ENCODE data around the gene NHLRC4. TPM values are rescaled to one million over a fixed set of nuclear protein-coding genes. Genes with fewer than 3 reads are reported as not detected.
A peak's percentile ranks its signal among the peaks of the same experiment; 100 is the strongest.

Gene NHLRC4
- total RNA-seq, 1 experiment from 2014 or later = not detected

DNA sequence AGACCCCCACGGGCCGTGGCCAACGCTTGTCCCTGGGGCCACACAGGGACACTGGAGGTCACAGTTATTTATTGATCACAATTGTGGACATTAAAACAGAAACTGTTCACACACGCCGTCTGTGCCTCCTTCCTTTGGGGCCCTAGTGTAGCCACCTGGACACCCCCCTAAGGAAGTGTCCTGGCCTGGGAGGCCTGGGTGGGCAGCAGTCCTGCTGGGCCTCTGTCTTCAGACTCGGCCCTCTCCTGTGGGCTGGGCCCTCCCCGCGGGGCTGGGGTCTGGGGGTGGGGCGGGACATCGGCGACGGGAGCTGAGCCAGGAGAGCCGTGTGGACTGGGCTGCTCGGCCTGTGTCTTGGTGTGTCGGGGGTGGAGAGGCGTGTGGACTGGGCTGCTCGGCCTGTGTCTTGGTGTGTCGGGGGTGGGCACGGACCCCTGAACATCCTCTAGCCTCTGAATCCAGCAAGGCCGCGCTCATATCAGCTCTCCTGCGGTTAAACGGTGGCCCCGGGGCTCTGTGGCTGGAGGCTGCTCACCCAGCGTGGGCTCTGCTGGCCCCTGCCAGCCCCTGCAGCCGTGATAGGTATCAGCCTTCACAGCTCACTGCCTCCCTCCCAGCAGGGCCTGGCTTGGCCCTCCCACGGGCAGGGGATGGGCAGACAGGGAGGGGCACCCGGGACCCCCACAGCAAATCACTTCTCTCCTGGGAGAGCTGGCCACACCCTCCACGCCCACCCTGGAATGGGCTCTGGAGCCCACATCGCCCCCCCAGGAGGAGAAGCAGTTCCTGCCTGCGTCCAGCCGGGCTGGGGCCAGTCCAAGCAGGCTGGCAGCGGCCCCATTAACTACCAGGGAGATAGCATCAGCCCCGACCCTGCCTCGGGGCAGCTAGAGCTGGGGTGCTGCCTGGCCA, 1.1 kb upstream of the NHLRC4 start:
- DNase-seq (ENCODE audit: low spot score) = no peak

GRCh38 chr16:567373-568256, 810 bp downstream of the NHLRC4 start:
- DNase-seq (ENCODE audit: low spot score) = no peak

GRCh38 chr16:568401-569258, 1.8 kb downstream of the NHLRC4 start:
- DNase-seq (ENCODE audit: low spot score) = no peak

DNA sequence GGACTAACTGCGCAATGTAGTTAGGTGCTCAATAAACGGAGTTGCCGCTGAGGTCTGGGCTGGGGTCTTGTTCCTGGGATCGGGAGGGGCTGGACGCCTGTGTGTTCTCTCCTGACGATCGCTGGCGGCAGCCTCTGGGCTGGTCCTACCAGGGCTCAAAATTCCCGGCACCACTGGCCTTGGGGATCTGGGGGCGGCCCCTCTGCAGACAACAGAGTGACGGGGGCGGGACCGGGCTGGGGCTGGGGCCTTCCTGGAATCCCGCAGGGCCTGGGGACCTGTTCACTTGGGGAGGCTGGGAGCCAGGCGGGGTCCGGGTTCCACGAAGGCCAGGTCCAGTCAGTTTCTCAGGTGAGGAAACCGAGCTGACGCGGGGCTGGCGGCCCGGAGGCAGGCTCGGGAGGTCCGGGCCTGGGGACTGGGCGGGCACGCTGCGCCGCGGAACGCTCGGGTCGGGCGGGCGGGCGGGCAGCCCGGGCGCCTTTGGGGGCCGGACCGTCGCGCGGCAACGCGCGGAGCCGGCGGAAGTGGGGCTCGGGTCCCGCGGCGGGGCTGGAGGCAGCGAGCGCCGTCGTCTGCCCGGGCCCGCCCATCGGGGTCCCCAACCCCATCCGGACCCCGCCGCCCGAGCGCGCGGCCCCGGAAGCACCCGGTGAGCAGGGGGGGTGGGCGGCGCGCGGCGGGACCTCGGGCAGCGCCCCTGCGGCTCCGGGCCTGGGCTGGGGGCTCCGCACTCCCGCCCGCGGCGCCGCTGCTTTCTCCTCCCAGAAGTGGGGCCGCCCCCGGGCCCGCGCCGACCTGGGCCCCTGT, 2.8 kb downstream of the NHLRC4 start, which contains the start of gene PIGQ:
PIGQ (plus strand) TSS at position 524 of the 810 bp plus-strand sequence. CDS start 4,107 bp downstream, outside the sequence.
- peak; percentile 40 for DNase-seq (ENCODE audit: low spot score)

DNA sequence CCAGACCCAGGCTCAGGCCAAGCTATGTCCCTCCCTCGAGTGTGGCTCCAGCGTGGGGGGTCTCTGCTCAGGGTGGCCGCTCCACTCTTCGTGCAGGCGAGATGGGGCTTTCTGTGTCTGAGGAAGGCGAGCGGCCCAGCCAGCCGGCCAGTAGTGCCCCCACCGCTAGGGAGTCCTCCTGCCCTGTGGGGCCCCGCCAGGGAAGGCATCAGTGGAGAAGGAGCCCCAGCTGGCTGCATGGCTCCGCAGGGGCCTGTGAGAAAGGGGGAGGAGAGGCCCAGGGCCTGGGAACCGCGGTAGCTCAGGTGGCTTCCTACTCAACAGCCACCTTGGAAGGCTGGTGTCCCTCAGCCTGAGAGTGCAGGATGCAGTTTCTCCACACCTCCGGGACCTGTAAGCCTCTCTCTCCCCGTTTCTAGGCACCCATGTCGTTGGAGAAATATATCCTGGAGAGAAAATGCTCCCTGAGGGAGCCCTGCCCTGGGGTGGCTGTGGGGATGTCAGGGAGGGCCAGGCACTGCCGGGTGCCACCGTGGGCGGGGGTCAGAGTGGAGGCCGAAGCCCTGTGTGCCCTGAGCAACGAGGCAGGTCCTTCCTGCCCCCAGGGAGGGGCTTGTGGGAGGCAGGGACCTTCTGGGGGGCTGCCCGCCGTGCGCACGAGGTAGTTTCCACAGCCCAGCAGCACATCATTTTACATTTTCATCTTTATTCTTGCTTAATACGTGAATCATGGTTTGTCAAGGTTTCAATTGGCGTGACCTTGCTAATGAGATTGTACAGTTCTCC, 6.3 kb downstream of the NHLRC4 start:
- DNase-seq (ENCODE audit: low spot score) = no peak

- DNase-seq (ENCODE audit: low spot score) = no peak
Observed at GRCh38 chr16:574021-574760, 7.4 kb downstream of the NHLRC4 start.

DNA sequence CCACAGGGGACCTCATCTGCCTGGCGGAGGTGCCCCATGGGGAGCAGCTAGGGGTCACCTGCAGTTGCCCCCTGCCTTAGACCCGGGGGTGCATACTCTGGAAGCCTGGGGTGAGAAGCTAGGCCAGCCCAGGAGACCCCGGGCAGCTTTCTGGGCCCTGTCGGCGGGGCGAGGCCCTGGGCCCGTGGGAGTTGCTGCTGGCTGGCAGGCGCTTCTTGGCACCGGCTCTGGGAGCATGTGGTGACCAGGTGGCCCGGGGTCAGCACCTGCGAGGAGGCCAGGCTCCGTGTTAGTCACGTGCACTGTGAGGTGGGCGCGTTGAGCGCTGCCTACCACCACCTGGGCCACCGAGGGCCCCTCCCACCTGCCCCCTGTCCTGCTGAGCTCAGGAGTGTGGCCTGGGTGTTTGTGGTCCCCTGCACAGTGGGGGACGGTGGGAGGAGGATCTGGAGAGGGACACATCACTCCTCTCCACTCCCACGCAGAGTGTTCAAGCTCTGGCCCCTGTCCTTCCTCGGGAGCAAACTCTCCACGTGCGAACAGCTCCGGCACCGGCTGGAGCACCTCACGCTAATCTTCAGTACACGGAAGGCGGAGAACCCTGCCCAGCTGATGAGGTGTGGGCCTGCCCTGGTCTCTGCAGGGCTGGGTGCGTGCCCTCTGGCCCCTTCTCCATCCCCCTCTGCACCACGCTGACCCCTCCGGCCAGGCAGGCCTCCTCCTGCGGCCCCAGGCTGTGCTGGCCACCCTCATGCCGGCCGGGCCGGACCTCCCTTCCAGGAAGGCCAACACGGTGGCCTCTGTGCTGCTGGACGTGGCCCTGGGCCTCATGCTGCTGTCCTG, 8.8 kb downstream of the NHLRC4 start:
- no peak for DNase-seq (ENCODE audit: low spot score)

DNA sequence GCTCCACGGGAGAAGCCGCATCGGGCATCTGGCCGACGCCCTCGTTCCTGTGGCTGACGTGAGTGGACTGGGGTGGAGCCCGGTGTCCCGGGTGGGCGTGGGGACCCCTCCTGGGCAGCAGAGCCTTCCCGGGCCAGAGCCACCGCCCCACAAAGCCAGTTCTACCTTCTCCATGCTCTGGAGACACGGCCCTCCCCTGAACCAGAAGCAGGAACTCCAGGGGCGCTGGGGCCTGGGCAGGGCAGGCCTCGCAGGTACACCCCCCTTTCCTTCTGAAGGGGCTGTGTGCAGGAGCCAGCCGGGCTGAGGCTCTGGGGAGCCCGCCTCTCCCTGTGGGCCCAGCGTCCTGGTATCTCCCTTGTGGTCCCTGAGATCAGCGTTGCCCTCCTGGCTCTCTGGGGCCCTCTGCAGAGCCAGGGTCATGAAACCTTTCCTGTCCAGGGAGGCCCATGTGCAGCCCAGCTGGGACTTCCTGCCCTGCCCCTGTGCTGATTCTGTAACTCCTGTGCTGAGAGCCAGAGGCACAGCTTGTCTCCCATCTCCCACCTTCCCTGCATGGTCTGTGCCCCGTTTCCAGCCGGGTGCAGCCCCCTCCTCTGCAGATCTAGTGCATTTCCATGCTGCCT, 9.5 kb downstream of the NHLRC4 start:
- no peak for DNase-seq (ENCODE audit: low spot score)

- no peak for DNase-seq (ENCODE audit: low spot score)
Observed at GRCh38 chr16:576823-577201, 10.0 kb downstream of the NHLRC4 start.

GRCh38 chr16:577796-578195, 11.0 kb downstream of the NHLRC4 start:
- no peak for DNase-seq (ENCODE audit: low spot score)

DNA sequence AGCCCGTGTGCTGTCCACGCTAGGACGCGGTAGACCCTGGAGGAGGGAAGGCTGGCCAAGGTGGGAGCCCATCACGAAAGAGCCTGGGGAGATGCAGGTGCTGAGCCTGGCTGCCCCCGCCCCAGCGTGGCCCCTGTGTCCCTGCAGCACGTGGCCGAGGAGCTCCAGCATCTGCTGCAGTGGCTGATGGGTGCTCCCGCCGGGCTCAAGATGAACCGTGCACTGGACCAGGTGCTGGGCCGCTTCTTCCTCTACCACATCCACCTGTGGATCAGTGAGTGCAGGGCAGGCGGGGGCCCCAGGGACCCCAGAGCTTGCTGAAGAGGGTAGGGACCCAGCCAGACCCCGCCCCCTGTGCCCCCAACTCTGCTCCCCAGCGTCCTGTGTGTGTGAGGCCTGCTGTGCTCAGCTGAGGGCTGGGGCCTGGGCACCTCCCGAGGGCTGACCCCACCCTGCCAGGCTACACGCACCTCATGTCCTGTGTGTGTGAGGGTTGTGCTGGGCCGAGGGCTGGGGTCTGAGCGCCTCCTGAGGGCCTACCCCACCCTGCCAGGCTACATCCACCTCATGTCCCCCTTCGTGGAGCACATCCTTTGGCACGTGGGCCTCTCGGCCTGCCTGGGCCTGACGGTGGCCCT, 11.5 kb downstream of the NHLRC4 start:
- DNase-seq (ENCODE audit: low spot score) = no peak

- DNase-seq (ENCODE audit: low spot score) = no peak
Observed at GRCh38 chr16:578870-579405, 12.1 kb downstream of the NHLRC4 start.

DNA sequence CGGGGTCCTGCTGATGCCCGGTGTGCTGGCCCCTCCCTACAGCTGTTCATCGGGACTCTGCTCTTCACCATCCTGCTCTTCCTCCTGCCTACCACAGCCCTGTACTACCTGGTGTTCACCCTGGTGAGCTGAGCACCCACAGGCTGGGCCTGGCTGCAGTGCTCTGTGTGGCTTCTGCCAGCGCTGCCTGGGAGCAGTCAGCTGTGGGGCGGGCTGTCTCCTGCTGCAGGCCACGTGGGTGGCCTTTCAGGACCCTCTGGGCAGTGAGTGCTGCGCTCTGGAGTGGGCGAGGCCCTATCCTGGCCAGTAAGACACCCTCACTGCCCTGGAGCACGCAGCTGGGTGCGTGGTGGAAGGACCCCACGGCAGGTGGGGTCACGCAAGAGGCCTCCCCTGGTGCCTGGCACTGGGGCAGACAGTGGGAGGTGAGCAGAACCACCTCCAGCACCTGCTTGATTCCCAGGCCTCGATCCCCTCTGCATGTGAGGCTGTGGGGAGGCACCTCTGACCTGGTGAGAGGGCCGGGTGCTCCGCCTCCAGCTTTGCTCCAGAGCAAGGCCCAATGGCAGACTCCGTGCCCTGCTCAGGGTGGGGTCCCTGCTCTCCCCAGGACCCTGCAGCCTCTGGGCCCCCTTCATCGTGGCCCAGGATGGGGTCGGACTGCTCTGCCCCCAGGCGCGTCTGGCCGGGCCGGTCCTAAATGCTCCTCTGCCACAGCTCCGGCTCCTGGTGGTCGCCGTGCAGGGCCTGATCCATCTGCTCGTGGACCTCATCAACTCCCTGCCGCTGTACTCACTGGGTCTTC, 13.5 kb downstream of the NHLRC4 start:
- DNase-seq (ENCODE audit: low spot score) = no peak

DNA sequence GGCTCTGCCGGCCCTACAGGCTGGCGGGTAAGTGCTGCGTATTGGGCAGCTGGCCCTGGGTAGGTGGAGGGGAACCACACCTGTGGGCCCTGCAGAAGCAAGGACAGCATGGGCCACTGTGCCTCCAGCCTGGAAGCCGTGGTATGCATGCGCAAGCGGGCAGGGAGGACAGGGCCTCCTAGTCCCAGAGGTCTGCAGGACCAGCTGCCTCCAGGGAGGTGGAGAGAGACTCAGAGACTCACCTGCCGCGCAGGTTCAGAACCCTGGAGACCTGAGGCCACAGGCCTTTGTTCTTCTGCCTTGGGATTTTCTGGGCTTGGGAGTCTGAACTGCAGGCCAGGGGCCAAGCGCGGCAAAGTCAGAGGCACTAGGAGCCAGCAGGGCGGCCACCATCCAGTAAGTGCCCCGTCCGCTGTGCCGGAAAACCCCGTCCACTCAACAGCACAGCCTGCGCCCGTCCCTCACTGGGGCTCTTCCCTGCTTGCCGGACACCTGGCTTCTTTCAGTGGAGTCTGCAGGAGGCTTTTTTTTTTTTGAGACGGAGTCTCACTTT, 14.2 kb downstream of the NHLRC4 start:
- no peak for DNase-seq (ENCODE audit: low spot score)

GRCh38 chr16:582218-582613, 15.4 kb downstream of the NHLRC4 start:
- DNase-seq (ENCODE audit: low spot score) = no peak
